ENCODE results near the gene TBATA. TPM values are rescaled to one million over a fixed set of nuclear protein-coding genes. Genes with fewer than 3 reads are reported as not detected.

The TBATA gene
- total and polyA plus RNA-seq, 2 of the 8 experiments (the other 6 are each of a cell fraction or from before 2014, with no cell fraction given) = not detected

- Histone ChIP-seq H2BK12ac (ENCODE audit: low read depth, low read length) (0 out of 2 replicates have a peak overlapping the region, but pooled peaks have one; percentile 9), H2BK15ac (ENCODE audit: low read length) (no peak overlapping the region), H3K9ac (replicated peaks in 1 of 4; ENCODE audit: extremely low read depth in 1 of 4, low read depth in 3 of 4, low read length in 3 of 4) (no peak overlapping the region), H2BK20ac (ENCODE audit: low read length) (no peak overlapping the region), H2BK5ac (ENCODE audit: low read depth, low read length) (no peak overlapping the region), H3K4me3 (ENCODE audit: extremely low read depth in 1 of 4, insufficient read depth in 2 of 4, low read depth in 3 of 4, low read length in 4 of 4) (no peak overlapping the region), H4K91ac (replicated peaks; ENCODE audit: insufficient read length, low read length) (no peak overlapping the region), H3K9me3 (ENCODE audit: insufficient read depth in 2 of 2, low read depth in 1 of 2, low read length in 1 of 2) (no peaks in the 10 kb centered on the region), H3K4me1 (replicated peaks in 1 of 4; ENCODE audit: control insufficient read depth in 3 of 4, insufficient read depth in 4 of 4, low read length in 3 of 4) (no peaks in the 10 kb centered on the region; a peak in 2 of 7 replicates), H3K27ac (ENCODE audit: low read depth, low read length) (no peak overlapping the region), H3K79me1 (ENCODE audit: low read depth, low read length) (no peaks in the 10 kb centered on the region), H4K5ac (ENCODE audit: insufficient read length, low read depth, low read length) (no peak overlapping the region), H3K23me2 (ENCODE audit: low read depth, low read length) (peaks cover 3% of the 10 kb centered on the region; the same call in 1 of the 2 replicates), H3K4me2 (ENCODE audit: insufficient read depth in 1 of 2, low read depth in 2 of 2, low read length in 2 of 2) (no peak overlapping the region), H3K56ac (replicated peaks; ENCODE audit: insufficient read length, low read depth, low read length) (no peak overlapping the region), H3K18ac (ENCODE audit: extremely low read depth, low read length) (no peak overlapping the region), H2AK5ac (ENCODE audit: low read depth, low read length) (no peak overlapping the region), H3K4ac (replicated peaks; ENCODE audit: insufficient read length, low read depth, low read length) (no peak overlapping the region), H4K8ac (ENCODE audit: extremely low read depth, insufficient read depth, low read length) (no peak overlapping the region), H3K27me3 (replicated peaks in 1 of 4; ENCODE audit: control insufficient read depth in 3 of 4, extremely low read depth in 1 of 4, insufficient read depth in 3 of 4, low read length in 3 of 4) (no peaks in the 10 kb centered on the region; a peak in 1 of 7 replicates), H3K79me2 (ENCODE audit: control insufficient read depth in 1 of 2, insufficient read depth in 2 of 2, low read length in 2 of 2) (peaks cover 4 to 8% of the 10 kb centered on the region in 2 experiments; a peak in 2 of 4 replicates), H2AFZ (ENCODE audit: low read length) (no peak overlapping the region), H3K36me3 (ENCODE audit: control insufficient read depth in 2 of 4, insufficient read depth in 4 of 4, low read length in 3 of 4) (peaks cover 0 to 5% (median 3%) of the 10 kb centered on the region in 4 experiments; a peak in 3 of 8 replicates), H3K23ac (ENCODE audit: insufficient read length) (no peak overlapping the region), H4K20me1 (replicated peaks in 1 of 2; ENCODE audit: control insufficient read depth in 1 of 2, insufficient read depth in 2 of 2, low read length in 2 of 2) (peaks cover 0 to 3% of the 10 kb centered on the region in 2 experiments), H3K14ac (ENCODE audit: insufficient read length) (no peak overlapping the region), H2BK120ac (replicated peaks; ENCODE audit: low read depth, low read length) (no peak overlapping the region)
- no peak for DNase-seq (ENCODE audit: low read depth in 1 of 2, low spot score in 2 of 2)
- ChIA-PET CTCF (ENCODE audit: partially characterized antibody) (interaction anchor here (1.0 to 1.7 kb wide), 6 partner anchors 39 to 263 kb away, joined by 3 to 4 read pairs (median 3); no protein-coding TSS in a partner anchor), POLR2A (ENCODE audit: partially characterized antibody) (interaction anchor here (1.5 kb wide), 1 partner anchor 75 kb away, joined by 4 read pairs; no protein-coding TSS in a partner anchor)
- WGBS, 2 experiments (ENCODE audit: extremely low coverage in 1 of 2, insufficient coverage in 1 of 2, insufficient read length in 1 of 2, insufficient replicate concordance in 2 of 2, low coverage in 1 of 2, low lambda C conversion rate in 2 of 2, missing lambda C conversion rate in 1 of 2) = 91% methylated on average over 4 of the region's 4 CpGs; no CpG with 5 or more reads in 1 of the 2 experiments
- no peak for FAIRE-seq
- TF ChIP-seq POLR2AphosphoS5 (IDR thresholded peaks at IDR 0.05; ENCODE audit: low read depth, low read length) (no peak), KDM5A (IDR thresholded peaks at IDR 0.05; ENCODE audit: low read length) (no peak), E2F6 (IDR thresholded peaks at IDR 0.05) (no peak), HDAC6 (IDR thresholded peaks at IDR 0.05; ENCODE audit: low read depth, low read length) (no peak), BCL11A (IDR thresholded peaks at IDR 0.05; ENCODE audit: low read depth in 2 of 2, low read length in 2 of 2) (no peak), TEAD4 (IDR thresholded peaks at IDR 0.05; ENCODE audit: low read depth, low read length) (no peak), HDAC2 (IDR thresholded peaks at IDR 0.05; ENCODE audit: borderline replicate concordance in 1 of 2, low read depth in 2 of 2, low read length in 2 of 2) (no peak), TBP (IDR thresholded peaks at IDR 0.05; ENCODE audit: low read depth, low read length) (no peak), CBX8 (IDR thresholded peaks at IDR 0.05; ENCODE audit: borderline replicate concordance, low read depth, low read length) (no peak), CTBP2 (IDR thresholded peaks at IDR 0.05; ENCODE audit: borderline replicate concordance, insufficient read depth, insufficient read length, low read length) (no peak), BRCA1 (IDR thresholded peaks at IDR 0.05; ENCODE audit: low read depth, low read length) (no peak), SRF (IDR thresholded peaks at IDR 0.05; ENCODE audit: low read depth, low read length) (no peak), SIX5 (IDR thresholded peaks at IDR 0.05; ENCODE audit: low read depth, low read length) (no peak), MAFK (IDR thresholded peaks at IDR 0.05; ENCODE audit: low read depth, low read length) (no peak)
These were observed 27.6 kb upstream of the TBATA start for GRCh38 chr10:70812814-70813213.

Measured in H1 (cell line).